PC-3 (cell line): ENCODE results near the gene GRHPR.

ENCODE experiments used
- EZH2 ChIP-seq: fragments of 300-600 bp; sonication (generic); IDR thresholded peaks from one replicate; pipeline ENCODE4 v1.6.1; 2017; ENCODE audit warnings: antibody characterized with exemption, mild to moderate bottlenecking, low read length; ENCODE audit not compliant: unreplicated experiment
- EZH2phosphoT487 ChIP-seq: fragments of 300-600 bp; sonication (generic); IDR thresholded peaks from 2 replicates; pipeline ENCODE4 v1.6.1; 2018; ENCODE audit warnings: mild to moderate bottlenecking, antibody characterized with exemption, low read length, borderline replicate concordance
- TF ChIP-seq, protein P1 (sequence below): fragments of 300-600 bp; sonication (generic); conservative IDR thresholded peaks from 2 replicates; pipeline ENCODE4 v1.5.1; 2017; ENCODE audit warnings: antibody characterized with exemption, low read depth, mild to moderate bottlenecking, low read length

GRCh38 chr9:37378613-37379004, 43.9 kb upstream of the GRHPR start:
- TF ChIP-seq, protein P1, sequence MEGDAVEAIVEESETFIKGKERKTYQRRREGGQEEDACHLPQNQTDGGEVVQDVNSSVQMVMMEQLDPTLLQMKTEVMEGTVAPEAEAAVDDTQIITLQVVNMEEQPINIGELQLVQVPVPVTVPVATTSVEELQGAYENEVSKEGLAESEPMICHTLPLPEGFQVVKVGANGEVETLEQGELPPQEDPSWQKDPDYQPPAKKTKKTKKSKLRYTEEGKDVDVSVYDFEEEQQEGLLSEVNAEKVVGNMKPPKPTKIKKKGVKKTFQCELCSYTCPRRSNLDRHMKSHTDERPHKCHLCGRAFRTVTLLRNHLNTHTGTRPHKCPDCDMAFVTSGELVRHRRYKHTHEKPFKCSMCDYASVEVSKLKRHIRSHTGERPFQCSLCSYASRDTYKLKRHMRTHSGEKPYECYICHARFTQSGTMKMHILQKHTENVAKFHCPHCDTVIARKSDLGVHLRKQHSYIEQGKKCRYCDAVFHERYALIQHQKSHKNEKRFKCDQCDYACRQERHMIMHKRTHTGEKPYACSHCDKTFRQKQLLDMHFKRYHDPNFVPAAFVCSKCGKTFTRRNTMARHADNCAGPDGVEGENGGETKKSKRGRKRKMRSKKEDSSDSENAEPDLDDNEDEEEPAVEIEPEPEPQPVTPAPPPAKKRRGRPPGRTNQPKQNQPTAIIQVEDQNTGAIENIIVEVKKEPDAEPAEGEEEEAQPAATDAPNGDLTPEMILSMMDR = no peak
- TF ChIP-seq EZH2 (no peak), EZH2phosphoT487 (no peak)
